K562 (cell line): ENCODE measurements around the gene ASB7. TPM values are rescaled to one million over a fixed set of nuclear protein-coding genes. Genes with fewer than 3 reads are reported as not detected.

Experiments used
- ATF7 ChIP-seq: fragments of 450-650 bp; IDR thresholded peaks from 2 replicates; pipeline ENCODE4 v1.7.1; 2014; ENCODE audit warnings: mild to moderate bottlenecking, moderate library complexity
- E2F3 ChIP-seq: fragments of 250-450 bp; sonication (Bioruptor Pico); IDR thresholded peaks from 2 replicates; pipeline ENCODE4 v1.4.0; 2020; ENCODE audit warnings: mild to moderate bottlenecking
- FOXJ2 ChIP-seq: fragments of 200-800 bp; sonication (Bioruptor generic); IDR thresholded peaks from 2 replicates; pipeline ENCODE4 v1.6.1; 2016; ENCODE audit warnings: missing genetic modification characterization, missing compliant biosample characterization
- MAX ChIP-seq: sonication (generic); formaldehyde crosslinking; IDR thresholded peaks from 2 replicates; pipeline ENCODE4 v1.9.0; 2022; ENCODE audit warnings: mild to moderate bottlenecking, missing genetic modification reagents
- MBD1 ChIP-seq: fragments of 250-450 bp; sonication (Bioruptor Pico); IDR thresholded peaks from 2 replicates; pipeline ENCODE4 v1.8.0; 2022; ENCODE audit warnings: inconsistent platforms
- MGA ChIP-seq: fragments of 450-650 bp; IDR thresholded peaks from 2 replicates; pipeline ENCODE4 v1.6.1; 2016; ENCODE audit warnings: mild to moderate bottlenecking, moderate library complexity
- MTF1 ChIP-seq: fragments of 250-450 bp; sonication (Bioruptor Pico); IDR thresholded peaks from 2 replicates; pipeline ENCODE4 v1.9.0; 2021; ENCODE audit warnings: moderate library complexity, mild to moderate bottlenecking, inconsistent platforms, borderline replicate concordance
- NFIX ChIP-seq: fragments of 250-450 bp; sonication (Bioruptor Pico); IDR thresholded peaks from 2 replicates; pipeline ENCODE4 v1.4.0; 2020; ENCODE audit warnings: low read depth, mild to moderate bottlenecking, moderate library complexity
- PTRF ChIP-seq: fragments of 450-650 bp; IDR thresholded peaks from 2 replicates; pipeline ENCODE4 v1.6.1; 2016; ENCODE audit warnings: mild to moderate bottlenecking, missing genetic modification characterization, missing compliant biosample characterization
- RBM39 ChIP-seq: fragments of 200-400 bp; formaldehyde crosslinking; optimal IDR thresholded peaks from 2 replicates; pipeline ENCODE3; 2018; ENCODE audit warnings: low read depth, low read length
- SLC30A9 ChIP-seq: fragments of 250-450 bp; sonication (Bioruptor Pico); IDR thresholded peaks from 2 replicates; pipeline ENCODE4 v1.8.0; 2022; ENCODE audit warnings: mild to moderate bottlenecking, moderate library complexity
- TCFL5 ChIP-seq: fragments of 250-450 bp; sonication (Bioruptor Pico); conservative IDR thresholded peaks from 2 replicates; pipeline ENCODE4 v1.6.1; 2021; ENCODE audit warnings: mild to moderate bottlenecking, moderate library complexity, matching md5 sums
- ZNF280A ChIP-seq: fragments of 450-650 bp; IDR thresholded peaks from 2 replicates; pipeline ENCODE4 v1.6.1; 2018; ENCODE audit warnings: mild to moderate bottlenecking, low read depth; ENCODE audit not compliant: partially characterized antibody
- ZNF668 ChIP-seq: fragments of 250-450 bp; sonication (Bioruptor Pico); IDR thresholded peaks from 2 replicates; pipeline ENCODE4 v1.8.0; 2022; ENCODE audit warnings: mild to moderate bottlenecking, inconsistent platforms
- ZNF778 ChIP-seq: fragments of 450-650 bp; formaldehyde crosslinking; IDR thresholded peaks from 2 replicates; pipeline ENCODE4 v1.4.0; 2020; ENCODE audit warnings: mild to moderate bottlenecking, moderate library complexity
- polyA plus RNA-seq, 8 experiments: library from polyadenylated mRNA; depleted of rRNA in 4 of 8; stranded (reverse) in 5 of 8; unstranded in 3 of 8; fragments of >200 nt; fragmentation: Nextera tagmentation in 2 of 8; fragmentation: Illumina TruSeq in 1 of 8; extraction: Ambion mirVana in 2 of 8; extraction: Trizol in 1 of 8; gene quantifications; 2 replicates each; pipeline versions ENCODE4 v1.2.1 to v1.2.3, GENCODE V29; 2011 to 2014; ENCODE audit warnings: inconsistent platforms in 1 of 8, missing spikeins in 1 of 8
- total RNA-seq, 7 experiments: library from RNA; depleted of rRNA in 6 of 7; stranded (reverse); fragments of >200 nt in 6 of 7; fragmentation: Illumina TruSeq in 2 of 7; extraction: Trizol in 2 of 7; gene quantifications; 2 replicates each; pipeline versions ENCODE4 v1.2.1 to v1.2.3, GENCODE V29; 2011 to 2021; ENCODE audit warnings: low replicate concordance in 1 of 7

The ASB7 gene
- total and polyA plus RNA-seq, 9 of the 15 experiments (the other 6 are each of a cell fraction or from before 2014, with no cell fraction given) = 1.8 to 10.1 (median 6.8) TPM

GRCh38 chr15:100596792-100597191 lies 5.6 kb upstream of the ASB7 start (continued):
- TF ChIP-seq ZNF280A = no peak
- no peak for TF ChIP-seq MGA
- TF ChIP-seq PTRF (tag) = no peak
- TF ChIP-seq MAX = 0 out of 2 replicates have a peak, but pooled peaks have one; percentile 16
- TF ChIP-seq NFIX (CRISPR knock-in tag) = no peak
- no peak for TF ChIP-seq ZNF668
- TF ChIP-seq RBM39 = no peak
- no peak for TF ChIP-seq ZNF778
- no peak for TF ChIP-seq MBD1 (CRISPR knock-in tag)
- TF ChIP-seq FOXJ2 (tag) = no peak
- peak; percentile 87 for TF ChIP-seq ATF7
- no peak for TF ChIP-seq MTF1 (CRISPR knock-in tag)
- TF ChIP-seq TCFL5 = no peak
- TF ChIP-seq E2F3 (CRISPR knock-in tag) = no peak
- TF ChIP-seq SLC30A9 (CRISPR knock-in tag) = no peak
